Measurements from ENCODE around the gene SPSB1.
"Not testable (repeated sequence)": the region's sequence is repeated elsewhere in the genome, so short reads cannot be mapped to it uniquely, and the experiment has no call there.

SPSB1 gene

DNA sequence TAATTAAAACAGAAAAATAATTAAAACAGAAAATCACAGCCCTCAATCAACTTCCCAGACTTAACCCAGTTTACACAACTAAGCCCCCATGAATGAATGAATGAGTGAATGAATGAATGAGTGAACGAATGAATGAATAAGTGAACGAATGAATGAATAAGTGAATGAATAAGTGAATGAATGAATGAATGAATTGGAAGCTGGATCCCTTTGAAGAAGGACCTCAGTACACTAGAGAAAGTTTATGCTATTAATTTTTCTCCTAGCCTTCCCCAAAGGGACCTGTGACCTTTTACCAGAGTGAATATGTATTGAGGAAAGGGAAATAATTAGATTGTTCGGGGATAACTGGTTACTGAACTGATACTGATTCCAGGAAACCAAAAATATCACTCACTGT is 5.6 kb downstream of the SPSB1 start:
- DNase-seq (ENCODE audit: low spot score) (no peak), ATAC-seq (ENCODE audit: low read depth) (no peak)
- no peak overlapping the region for H3K4me3 ChIP-seq (ENCODE audit: severe bottlenecking)
- H3K4me1 ChIP-seq (ENCODE audit: insufficient read depth, poor library complexity, severe bottlenecking) = peaks cover 35% of the 10 kb centered on the region
- no peak overlapping the region for H3K27ac ChIP-seq (ENCODE audit: poor library complexity, severe bottlenecking)
- TF ChIP-seq, protein P1, sequence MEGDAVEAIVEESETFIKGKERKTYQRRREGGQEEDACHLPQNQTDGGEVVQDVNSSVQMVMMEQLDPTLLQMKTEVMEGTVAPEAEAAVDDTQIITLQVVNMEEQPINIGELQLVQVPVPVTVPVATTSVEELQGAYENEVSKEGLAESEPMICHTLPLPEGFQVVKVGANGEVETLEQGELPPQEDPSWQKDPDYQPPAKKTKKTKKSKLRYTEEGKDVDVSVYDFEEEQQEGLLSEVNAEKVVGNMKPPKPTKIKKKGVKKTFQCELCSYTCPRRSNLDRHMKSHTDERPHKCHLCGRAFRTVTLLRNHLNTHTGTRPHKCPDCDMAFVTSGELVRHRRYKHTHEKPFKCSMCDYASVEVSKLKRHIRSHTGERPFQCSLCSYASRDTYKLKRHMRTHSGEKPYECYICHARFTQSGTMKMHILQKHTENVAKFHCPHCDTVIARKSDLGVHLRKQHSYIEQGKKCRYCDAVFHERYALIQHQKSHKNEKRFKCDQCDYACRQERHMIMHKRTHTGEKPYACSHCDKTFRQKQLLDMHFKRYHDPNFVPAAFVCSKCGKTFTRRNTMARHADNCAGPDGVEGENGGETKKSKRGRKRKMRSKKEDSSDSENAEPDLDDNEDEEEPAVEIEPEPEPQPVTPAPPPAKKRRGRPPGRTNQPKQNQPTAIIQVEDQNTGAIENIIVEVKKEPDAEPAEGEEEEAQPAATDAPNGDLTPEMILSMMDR (IDR thresholded peaks at IDR 0.05; ENCODE audit: poor library complexity, severe bottlenecking) = no peak
- H3K36me3 ChIP-seq (ENCODE audit: low read depth) = no peaks in the 10 kb centered on the region
- no peaks in the 10 kb centered on the region for H3K27me3 ChIP-seq (ENCODE audit: insufficient read depth, poor library complexity, severe bottlenecking)
- no peaks in the 10 kb centered on the region for H3K9me3 ChIP-seq (ENCODE audit: severe bottlenecking)

DNA sequence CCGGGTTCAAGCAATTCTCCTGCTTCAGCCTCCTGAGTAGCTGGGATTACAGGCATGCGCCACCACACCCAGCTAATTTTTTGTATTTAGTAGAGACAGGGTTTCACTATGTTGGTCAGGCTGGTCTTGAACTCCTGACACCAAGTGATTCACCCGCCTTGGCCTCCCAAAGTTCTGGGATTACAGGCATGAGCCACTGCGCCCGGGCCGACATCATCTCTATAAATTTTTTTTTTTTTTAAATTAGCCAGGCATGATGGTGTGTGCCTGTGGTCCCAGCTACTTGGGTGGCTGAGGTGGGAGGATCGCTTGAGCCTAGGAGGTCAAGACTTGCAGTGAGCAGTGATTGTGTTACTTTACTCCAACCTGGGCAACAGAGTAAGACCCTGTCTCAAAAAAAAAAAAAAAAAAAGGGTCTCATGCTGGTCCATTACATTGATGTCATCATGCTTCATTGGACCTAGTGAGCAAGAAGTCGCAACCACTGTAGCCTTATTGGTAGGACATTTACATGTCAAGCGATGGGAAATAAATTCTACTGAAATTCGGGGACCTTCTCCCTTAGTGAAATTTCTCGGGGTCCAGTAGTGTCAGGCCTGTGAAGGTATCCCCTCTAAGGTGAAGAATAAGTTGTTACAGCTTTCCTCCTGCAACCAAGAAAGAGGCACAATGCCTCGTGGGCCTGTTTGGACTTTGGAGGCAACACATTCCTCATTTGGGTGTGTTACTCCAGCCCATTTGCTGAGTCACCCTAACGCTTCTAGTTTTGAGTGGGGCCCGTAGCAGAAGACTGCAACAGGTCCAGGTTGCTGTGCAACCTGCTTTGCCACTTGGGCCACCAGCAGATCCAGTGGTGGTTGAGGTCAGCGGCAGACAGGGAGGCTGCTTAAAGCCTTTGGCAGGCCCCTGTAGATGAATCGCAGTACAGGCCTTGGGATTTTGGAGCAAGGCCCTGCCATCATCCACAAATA is 7.2 kb downstream of the SPSB1 start:
- H3K27me3 ChIP-seq (ENCODE audit: insufficient read depth, poor library complexity, severe bottlenecking); H3K9me3 ChIP-seq (ENCODE audit: severe bottlenecking); H3K36me3 ChIP-seq (ENCODE audit: low read depth); H3K4me3 ChIP-seq (ENCODE audit: severe bottlenecking); DNase-seq (ENCODE audit: low spot score): not testable (repeated sequence)
- Histone ChIP-seq H3K4me1 (ENCODE audit: insufficient read depth, poor library complexity, severe bottlenecking) (peaks cover 32% of the 10 kb centered on the region), H3K27ac (ENCODE audit: poor library complexity, severe bottlenecking) (peak overlapping the region; percentile 94)
- ATAC-seq (ENCODE audit: low read depth) = peak; percentile 66

DNA sequence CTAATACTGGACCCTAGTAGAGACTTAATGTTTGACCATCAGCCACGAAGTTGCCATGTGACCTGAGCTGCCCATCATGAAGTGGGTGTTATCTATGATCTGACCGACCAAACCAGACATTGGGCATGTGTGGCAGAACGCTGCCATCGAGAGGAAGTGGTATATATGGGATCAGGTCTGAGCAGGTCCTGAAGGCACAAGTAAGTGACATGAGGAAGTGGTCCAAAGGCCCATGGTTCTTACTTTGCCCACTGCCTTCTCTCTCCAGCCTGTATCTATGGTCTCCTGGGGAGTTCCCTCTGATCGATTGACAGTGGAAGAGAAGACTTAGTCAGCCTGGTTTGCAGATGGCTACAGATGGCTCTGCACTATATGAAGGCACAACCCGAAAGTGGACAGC is 7.9 kb downstream of the SPSB1 start:
- H3K27me3 ChIP-seq (ENCODE audit: insufficient read depth, poor library complexity, severe bottlenecking) = no peaks in the 10 kb centered on the region
- H3K9me3 ChIP-seq (ENCODE audit: severe bottlenecking) = no peaks in the 10 kb centered on the region
- no peak for DNase-seq (ENCODE audit: low spot score)
- H3K36me3 ChIP-seq (ENCODE audit: low read depth) = no peaks in the 10 kb centered on the region
- peak overlapping the region; percentile 94 for H3K27ac ChIP-seq (ENCODE audit: poor library complexity, severe bottlenecking)
- H3K4me3 ChIP-seq (ENCODE audit: severe bottlenecking) = no peak overlapping the region
- TF ChIP-seq, protein P1 (IDR thresholded peaks at IDR 0.05; ENCODE audit: poor library complexity, severe bottlenecking) = no peak
- peaks cover 27% of the 10 kb centered on the region for H3K4me1 ChIP-seq (ENCODE audit: insufficient read depth, poor library complexity, severe bottlenecking)
- ATAC-seq (ENCODE audit: low read depth) = no peak

DNA sequence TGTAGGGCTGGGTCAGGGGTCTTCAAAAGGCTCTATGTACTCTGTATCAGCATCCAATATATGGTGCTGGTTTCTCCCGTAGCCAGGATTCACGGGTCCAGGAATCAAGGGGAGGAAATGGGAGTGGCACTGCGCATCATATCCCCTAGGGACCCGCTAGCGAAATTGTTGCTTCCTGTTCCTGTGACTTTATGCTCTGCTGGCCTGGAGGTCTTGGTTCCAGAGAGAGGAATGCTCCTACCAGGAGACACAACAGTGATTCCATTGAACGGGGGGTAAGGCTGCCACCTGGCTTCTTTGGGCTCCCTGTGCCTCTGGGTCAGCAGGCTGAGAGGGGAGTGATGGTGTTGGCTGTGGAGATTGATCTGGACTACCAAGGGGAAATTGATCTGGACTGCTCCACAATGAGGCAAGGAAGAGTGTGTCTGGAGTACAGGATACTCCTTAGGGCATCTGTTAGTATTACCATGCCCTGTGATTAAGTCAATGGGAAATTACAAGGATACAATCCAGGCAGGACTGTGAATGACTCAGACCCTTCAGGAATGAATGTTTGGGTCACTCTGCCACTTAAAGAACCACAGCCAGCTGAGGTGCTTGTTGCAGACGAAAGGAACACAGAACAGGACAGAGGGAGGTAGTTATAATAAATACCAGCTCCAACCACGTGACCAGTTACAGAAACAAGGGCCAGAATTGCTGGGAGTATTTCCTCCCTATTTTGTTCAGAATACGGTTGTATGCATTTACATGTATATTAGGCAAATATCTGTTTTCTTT is 10.2 kb downstream of the SPSB1 start:
- Histone ChIP-seq H3K4me1 (ENCODE audit: insufficient read depth, poor library complexity, severe bottlenecking) (peaks cover 27% of the 10 kb centered on the region), H3K9me3 (ENCODE audit: severe bottlenecking) (no peaks in the 10 kb centered on the region), H3K4me3 (ENCODE audit: severe bottlenecking) (no peak overlapping the region), H3K36me3 (ENCODE audit: low read depth) (no peaks in the 10 kb centered on the region), H3K27ac (ENCODE audit: poor library complexity, severe bottlenecking) (peak overlapping the region; percentile 94), H3K27me3 (ENCODE audit: insufficient read depth, poor library complexity, severe bottlenecking) (no peaks in the 10 kb centered on the region)
- DNase-seq (ENCODE audit: low spot score) (no peak), ATAC-seq (ENCODE audit: low read depth) (peak; percentile 94)
- TF ChIP-seq, protein P1 (IDR thresholded peaks at IDR 0.05; ENCODE audit: poor library complexity, severe bottlenecking) = no peak

DNA sequence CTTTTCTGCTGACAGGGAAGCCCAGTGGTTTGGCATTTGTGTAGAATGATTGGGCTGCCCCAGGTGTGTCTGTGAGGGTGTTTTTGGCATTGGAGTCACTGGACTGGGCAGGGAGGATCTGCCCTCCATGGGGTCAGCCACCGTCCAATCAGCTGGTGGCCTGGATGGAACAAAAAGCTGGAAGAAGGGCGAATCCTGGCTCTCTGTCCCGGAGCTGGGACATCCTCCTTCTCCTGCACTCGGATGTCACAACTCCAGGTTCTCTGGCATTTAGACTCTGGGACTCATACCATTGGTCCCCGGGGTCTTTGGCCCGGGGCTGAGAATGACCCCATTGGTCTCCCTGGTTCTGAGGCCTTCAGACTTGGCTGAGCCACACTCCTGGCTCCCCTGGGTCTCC is 11.2 kb downstream of the SPSB1 start:
- Histone ChIP-seq H3K27me3 (ENCODE audit: insufficient read depth, poor library complexity, severe bottlenecking) (no peaks in the 10 kb centered on the region), H3K27ac (ENCODE audit: poor library complexity, severe bottlenecking) (peak overlapping the region; percentile 94), H3K36me3 (ENCODE audit: low read depth) (no peaks in the 10 kb centered on the region), H3K4me1 (ENCODE audit: insufficient read depth, poor library complexity, severe bottlenecking) (peaks cover 27% of the 10 kb centered on the region), H3K9me3 (ENCODE audit: severe bottlenecking) (no peaks in the 10 kb centered on the region), H3K4me3 (ENCODE audit: severe bottlenecking) (no peak overlapping the region)
- ATAC-seq (ENCODE audit: low read depth) = no peak
- DNase-seq (ENCODE audit: low spot score) = no peak
- TF ChIP-seq, protein P1 (IDR thresholded peaks at IDR 0.05; ENCODE audit: poor library complexity, severe bottlenecking) = no peak
